ENCODE data around the gene KIF27.

The KIF27 gene

GRCh38 chr9:83936523-83936922 lies 15.3 kb upstream of the KIF27 start:
- Histone ChIP-seq H3F3A (ENCODE audit: insufficient read depth) (no peaks in the 10 kb centered on the region), H3K9me3 (ENCODE audit: insufficient read depth, low read length) (no peaks in the 10 kb centered on the region), H3K27ac (ENCODE audit: low read depth, low read length) (no peak overlapping the region), H3K36me3 (ENCODE audit: low read length) (no peaks in the 10 kb centered on the region), H2AFZ (ENCODE audit: low read depth, low read length, severe bottlenecking) (no peak overlapping the region), H3K4me3 (ENCODE audit: insufficient read depth, low read length, poor library complexity, severe bottlenecking) (no peak overlapping the region), H4K20me1 (ENCODE audit: low read depth, low read length) (no peaks in the 10 kb centered on the region), H3K9ac (ENCODE audit: low read length) (no peak overlapping the region), H3K79me2 (ENCODE audit: insufficient read depth, low read length) (no peaks in the 10 kb centered on the region), H3K4me2 (ENCODE audit: low read depth, low read length, poor library complexity, severe bottlenecking) (no peak overlapping the region), H3K9me2 (replicated peaks; ENCODE audit: insufficient read depth, low read length) (no peaks in the 10 kb centered on the region), H3K27me3 (ENCODE audit: low read length) (no peaks in the 10 kb centered on the region)
- no peak for TF ChIP-seq CTCF (IDR thresholded peaks at IDR 0.05; ENCODE audit: insufficient read depth, low read length, poor library complexity, severe bottlenecking)
- TF ChIP-seq EZH2phosphoT487 (conservative IDR thresholded peaks at IDR 0.05; ENCODE audit: low read length): no peak

- H3F3A ChIP-seq (ENCODE audit: insufficient read depth): no peaks in the 10 kb centered on the region
- H3K9me3 ChIP-seq (ENCODE audit: insufficient read depth, low read length): no peaks in the 10 kb centered on the region
- no peaks in the 10 kb centered on the region for H4K20me1 ChIP-seq (ENCODE audit: low read depth, low read length)
- H3K4me3 ChIP-seq (ENCODE audit: insufficient read depth, low read length, poor library complexity, severe bottlenecking): no peak overlapping the region
- TF ChIP-seq EZH2phosphoT487 (conservative IDR thresholded peaks at IDR 0.05; ENCODE audit: low read length) (no peak), CTCF (IDR thresholded peaks at IDR 0.05; ENCODE audit: insufficient read depth, low read length, poor library complexity, severe bottlenecking) (no peak)
- no peak overlapping the region for H3K9ac ChIP-seq (ENCODE audit: low read length)
- no peak overlapping the region for H2AFZ ChIP-seq (ENCODE audit: low read depth, low read length, severe bottlenecking)
- H3K36me3 ChIP-seq (ENCODE audit: low read length): no peaks in the 10 kb centered on the region
- H3K27me3 ChIP-seq (ENCODE audit: low read length): no peaks in the 10 kb centered on the region
- H3K4me2 ChIP-seq (ENCODE audit: low read depth, low read length, poor library complexity, severe bottlenecking): no peak overlapping the region
- no peaks in the 10 kb centered on the region for H3K79me2 ChIP-seq (ENCODE audit: insufficient read depth, low read length)
- no peaks in the 10 kb centered on the region for H3K9me2 ChIP-seq (replicated peaks; ENCODE audit: insufficient read depth, low read length)
- no peak overlapping the region for H3K27ac ChIP-seq (ENCODE audit: low read depth, low read length)
Measured at GRCh38 chr9:83935276-83935935, 14.2 kb upstream of the KIF27 start.

- no peak overlapping the region for H3K27ac ChIP-seq (ENCODE audit: low read depth, low read length)
- H3K4me2 ChIP-seq (ENCODE audit: low read depth, low read length, poor library complexity, severe bottlenecking): no peak overlapping the region
- no peaks in the 10 kb centered on the region for H3K79me2 ChIP-seq (ENCODE audit: insufficient read depth, low read length)
- no peak overlapping the region for H3K4me3 ChIP-seq (ENCODE audit: insufficient read depth, low read length, poor library complexity, severe bottlenecking)
- H4K20me1 ChIP-seq (ENCODE audit: low read depth, low read length): no peaks in the 10 kb centered on the region
- no peak overlapping the region for H3K9ac ChIP-seq (ENCODE audit: low read length)
- no peaks in the 10 kb centered on the region for H3K27me3 ChIP-seq (ENCODE audit: low read length)
- no peaks in the 10 kb centered on the region for H3K9me2 ChIP-seq (replicated peaks; ENCODE audit: insufficient read depth, low read length)
- H3K9me3 ChIP-seq (ENCODE audit: insufficient read depth, low read length): no peaks in the 10 kb centered on the region
- H2AFZ ChIP-seq (ENCODE audit: low read depth, low read length, severe bottlenecking): no peak overlapping the region
- H3K36me3 ChIP-seq (ENCODE audit: low read length): no peaks in the 10 kb centered on the region
- H3F3A ChIP-seq (ENCODE audit: insufficient read depth): no peaks in the 10 kb centered on the region
- TF ChIP-seq CTCF (IDR thresholded peaks at IDR 0.05; ENCODE audit: insufficient read depth, low read length, poor library complexity, severe bottlenecking) (no peak), EZH2phosphoT487 (conservative IDR thresholded peaks at IDR 0.05; ENCODE audit: low read length) (no peak)
Measured at GRCh38 chr9:83934569-83935275, 13.5 kb upstream of the KIF27 start.
